HEK293T (cell line): ENCODE data around the gene SAFB2.

Experiments
- BHLHE40 ChIP-seq: fragments of 450-650 bp; IDR thresholded peaks from 2 replicates; pipeline ENCODE4 v1.6.1; 2016; ENCODE audit warnings: mild to moderate bottlenecking, moderate library complexity, borderline replicate concordance
- ELF4 ChIP-seq: fragments of 450-650 bp; IDR thresholded peaks from 2 replicates; pipeline ENCODE4 v1.6.1; 2017; ENCODE audit warnings: antibody characterized with exemption
- HDGF ChIP-seq: fragments of 450-650 bp; IDR thresholded peaks from 2 replicates; pipeline ENCODE4 v1.6.1; 2017; ENCODE audit warnings: antibody characterized with exemption, borderline replicate concordance
- LEF1 ChIP-seq: fragments of 450-650 bp; IDR thresholded peaks from 2 replicates; pipeline ENCODE4 v1.6.1; 2017; ENCODE audit warnings: mild to moderate bottlenecking, borderline replicate concordance
- TARDBP ChIP-seq: fragments of 450-650 bp; IDR thresholded peaks from 2 replicates; pipeline ENCODE4 v1.6.1; 2016
- ZNF384 ChIP-seq: fragments of 450-650 bp; IDR thresholded peaks from 2 replicates; pipeline ENCODE4 v1.6.1; 2016

DNA sequence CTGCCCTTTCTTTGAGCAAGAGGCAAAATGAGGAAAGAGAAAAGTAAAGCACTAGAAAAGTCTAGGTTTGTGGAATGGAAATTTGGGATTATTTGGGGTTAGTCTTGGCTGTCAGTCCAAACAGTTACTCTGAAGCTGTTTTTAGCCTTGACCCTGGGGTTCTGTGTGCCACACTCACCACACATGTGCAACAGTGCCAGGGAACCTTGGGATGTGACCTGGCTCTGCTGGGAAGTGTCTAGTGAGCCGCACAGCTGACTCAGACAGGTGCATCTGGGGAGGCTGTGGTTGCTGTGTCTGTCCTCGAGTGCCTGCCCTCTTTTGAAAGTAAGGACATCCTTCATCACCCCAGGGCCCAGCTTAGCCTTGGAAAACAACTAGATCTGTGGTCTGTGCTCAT is 41.9 kb upstream of the SAFB2 start:
- TF ChIP-seq HDGF (no peak), TARDBP (no peak), LEF1 (no peak), ZNF384 (no peak), ELF4 (no peak), BHLHE40 (no peak)
